Astrocyte (in vitro differentiated cells and primary cell): Measurements from ENCODE around the gene POMT2. TPM values are rescaled to one million over a fixed set of nuclear protein-coding genes. Genes with fewer than 3 reads are reported as not detected.

Source experiments
- DNase-seq: peaks from one replicate; pipeline ENCODE4 v3.0.0-alpha.2; 2010; ENCODE audit warnings: low read depth
- FAIRE-seq: peaks from 2 replicates; lab custom pipeline; 2011; peaks lifted over from hg19 to GRCh38; lab: Jason Lieb, UNC
- H2AFZ ChIP-seq: 2 replicates; pipeline ENCODE4 v1.6.0; 2012; ENCODE audit warnings: low read depth, low read length, inconsistent platforms
- H3K27ac ChIP-seq: 2 replicates; pipeline ENCODE4 v1.5.1; 2011; ENCODE audit warnings: low read depth, low read length, inconsistent platforms
- H3K27me3 ChIP-seq: 2 replicates; pipeline ENCODE4 v1.6.0; 2011; ENCODE audit warnings: low read length, inconsistent platforms; ENCODE audit not compliant: insufficient read depth
- H3K36me3 ChIP-seq: 2 replicates; pipeline ENCODE4 v1.5.1; 2011; ENCODE audit warnings: low read length, inconsistent platforms; ENCODE audit not compliant: insufficient read depth
- H3K4me1 ChIP-seq: 2 replicates; pipeline ENCODE4 v1.5.1; 2011; ENCODE audit warnings: low read length, inconsistent platforms; ENCODE audit not compliant: insufficient read depth
- H3K4me2 ChIP-seq: 2 replicates; pipeline ENCODE4 v1.6.0; 2012; ENCODE audit warnings: low read length, inconsistent platforms
- H3K4me3 ChIP-seq: 2 replicates; pipeline ENCODE4 v1.5.1; 2011; ENCODE audit warnings: low read depth, mild to moderate bottlenecking, low read length, inconsistent platforms; ENCODE audit not compliant: insufficient read depth
- H3K79me2 ChIP-seq: 2 replicates; pipeline ENCODE4 v1.6.0; 2012; ENCODE audit warnings: mild to moderate bottlenecking, low read length, inconsistent platforms; ENCODE audit not compliant: insufficient read depth
- H3K9ac ChIP-seq: 2 replicates; pipeline ENCODE4 v1.6.0; 2012; ENCODE audit warnings: mild to moderate bottlenecking, low read length, inconsistent platforms
- H3K9me3 ChIP-seq: 2 replicates; pipeline ENCODE4 v1.5.1; 2012; ENCODE audit warnings: low read depth, mild to moderate bottlenecking, low read length, inconsistent platforms; ENCODE audit not compliant: insufficient read depth
- H4K20me1 ChIP-seq: 2 replicates; pipeline ENCODE4 v1.6.0; 2012; ENCODE audit warnings: low read length, inconsistent platforms; ENCODE audit not compliant: insufficient read depth
- H3K27ac Mint-ChIP-seq: one replicate; pipeline ENCODE4 v1.8.0; 2021; ENCODE audit warnings: mild to moderate bottlenecking, mixed read lengths; ENCODE audit not compliant: unreplicated experiment
- H3K27me3 Mint-ChIP-seq: one replicate; pipeline ENCODE4 v1.8.0; 2021; ENCODE audit warnings: low read depth, mixed read lengths; ENCODE audit not compliant: unreplicated experiment
- H3K36me3 Mint-ChIP-seq: one replicate; pipeline ENCODE4 v1.8.0; 2021; ENCODE audit warnings: low read depth, mixed read lengths; ENCODE audit not compliant: unreplicated experiment
- H3K4me1 Mint-ChIP-seq: one replicate; pipeline ENCODE4 v1.8.0; 2021; ENCODE audit warnings: low read depth, mixed read lengths; ENCODE audit not compliant: unreplicated experiment
- H3K4me3 Mint-ChIP-seq: one replicate; pipeline ENCODE4 v1.8.0; 2021; ENCODE audit warnings: mild to moderate bottlenecking, moderate library complexity, mixed read lengths; ENCODE audit not compliant: unreplicated experiment
- H3K9me3 Mint-ChIP-seq: one replicate; pipeline ENCODE4 v1.8.0; 2021; ENCODE audit warnings: mild to moderate bottlenecking, mixed read lengths; ENCODE audit not compliant: unreplicated experiment
- CTCF ChIP-seq: IDR thresholded peaks from 2 replicates; pipeline ENCODE4 v1.5.1; 2011; ENCODE audit warnings: low read depth, mild to moderate bottlenecking, inconsistent platforms, low read length, moderate library complexity; ENCODE audit not compliant: insufficient read depth
- EZH2 ChIP-seq: IDR thresholded peaks from 2 replicates; pipeline ENCODE4 v1.6.1; 2012; ENCODE audit warnings: mild to moderate bottlenecking, low read length, inconsistent platforms; ENCODE audit not compliant: insufficient read depth
- total RNA-seq: library from RNA; stranded (reverse); gene quantifications from 2 replicates; pipeline ENCODE4 v1.2.1, GENCODE V29; 2021

The POMT2 gene
- total RNA-seq, 1 donor from 2014 or later = 53.4 TPM

GRCh38 chr14:77265561-77266335, 54.9 kb downstream of the POMT2 start:
- H3K27me3 Mint-ChIP-seq = peaks cover 57% of the 10 kb centered on the region

GRCh38 chr14:77265187-77265515, 55.5 kb downstream of the POMT2 start:
- H3K4me1 Mint-ChIP-seq = no peaks in the 10 kb centered on the region
- no peak overlapping the region for H3K9ac ChIP-seq
- peaks cover 32% of the 10 kb centered on the region for H3K27me3 ChIP-seq
- H3K4me3 ChIP-seq = no peak overlapping the region
- H2AFZ ChIP-seq = no peak overlapping the region
- H3K4me1 ChIP-seq = no peaks in the 10 kb centered on the region
- H3K9me3 ChIP-seq = no peaks in the 10 kb centered on the region
- peaks cover 58% of the 10 kb centered on the region for H3K27me3 Mint-ChIP-seq
- no peaks in the 10 kb centered on the region for H3K9me3 Mint-ChIP-seq
- H4K20me1 ChIP-seq = no peaks in the 10 kb centered on the region
- no peak overlapping the region for H3K27ac Mint-ChIP-seq
- no peaks in the 10 kb centered on the region for H3K36me3 Mint-ChIP-seq
- FAIRE-seq = no peak
- H3K4me3 Mint-ChIP-seq = no peak overlapping the region
- TF ChIP-seq EZH2 (no peak), CTCF (no peak)
- DNase-seq = no peak
- no peaks in the 10 kb centered on the region for H3K36me3 ChIP-seq
- no peaks in the 10 kb centered on the region for H3K79me2 ChIP-seq
- no peak overlapping the region for H3K4me2 ChIP-seq
- no peak overlapping the region for H3K27ac ChIP-seq

More at GRCh38 chr14:77265561-77266335, 54.9 kb downstream of the POMT2 start:
- no peak for DNase-seq
- no peaks in the 10 kb centered on the region for H3K4me1 ChIP-seq
- H3K27me3 ChIP-seq = peaks cover 32% of the 10 kb centered on the region
- no peaks in the 10 kb centered on the region for H3K9me3 Mint-ChIP-seq
- TF ChIP-seq CTCF (no peak), EZH2 (no peak)
- no peak overlapping the region for H3K9ac ChIP-seq
- H3K4me1 Mint-ChIP-seq = no peaks in the 10 kb centered on the region
- no peak overlapping the region for H2AFZ ChIP-seq
- H3K4me3 Mint-ChIP-seq = no peak overlapping the region
- no peak for FAIRE-seq
- no peaks in the 10 kb centered on the region for H3K36me3 ChIP-seq
- no peaks in the 10 kb centered on the region for H3K79me2 ChIP-seq
- H3K27ac Mint-ChIP-seq = no peak overlapping the region
- H3K9me3 ChIP-seq = no peaks in the 10 kb centered on the region
- H3K27ac ChIP-seq = no peak overlapping the region
- H4K20me1 ChIP-seq = no peaks in the 10 kb centered on the region
- no peak overlapping the region for H3K4me3 ChIP-seq
- no peaks in the 10 kb centered on the region for H3K36me3 Mint-ChIP-seq
- H3K4me2 ChIP-seq = no peak overlapping the region

GRCh38 chr14:77264466-77265186, 56.1 kb downstream of the POMT2 start:
- Histone ChIP-seq H3K9me3 (no peaks in the 10 kb centered on the region), H3K4me1 (no peaks in the 10 kb centered on the region), H3K4me3 (no peak overlapping the region), H3K79me2 (no peaks in the 10 kb centered on the region), H4K20me1 (no peaks in the 10 kb centered on the region), H3K9ac (no peak overlapping the region), H3K27ac (no peak overlapping the region), H3K4me2 (no peak overlapping the region), H2AFZ (no peak overlapping the region), H3K36me3 (no peaks in the 10 kb centered on the region), H3K27me3 (peaks cover 28% of the 10 kb centered on the region)
- FAIRE-seq (no peak), DNase-seq (no peak)
- H3K4me3 Mint-ChIP-seq = no peak overlapping the region
- H3K27ac Mint-ChIP-seq = no peak overlapping the region
- H3K9me3 Mint-ChIP-seq = no peaks in the 10 kb centered on the region
- H3K36me3 Mint-ChIP-seq = no peaks in the 10 kb centered on the region
- peaks cover 59% of the 10 kb centered on the region for H3K27me3 Mint-ChIP-seq
- TF ChIP-seq CTCF (no peak), EZH2 (no peak)
- H3K4me1 Mint-ChIP-seq = no peaks in the 10 kb centered on the region
